ENCODE measurements around the gene LYSMD4. TPM values are rescaled to one million over a fixed set of nuclear protein-coding genes. Genes with fewer than 3 reads are reported as not detected.

The LYSMD4 gene
- total and polyA plus RNA-seq, 10 of the 15 experiments (the other 5 are each of a cell fraction or from before 2014, with no cell fraction given) = 1.8 to 5.8 (median 3.9) TPM

GRCh38 chr15:99735868-99736267 is 2.6 kb upstream of the LYSMD4 start:
- 95% methylated on average over 4 of the region's 4 CpGs for WGBS (ENCODE audit: insufficient coverage, insufficient replicate concordance, low lambda C conversion rate, missing lambda C conversion rate)
- intact Hi-C loops (cut with micrococcal nuclease; ENCODE audit: unreplicated experiment) (no loop called here), in situ Hi-C loops (cut with MboI) (loop anchor here (25.0 kb wide), 1 partner anchor 624 kb away; the partner anchor contains the start of gene SYNM)
- no peak overlapping the region for H3K4me2 ChIP-seq (ENCODE audit: control insufficient read depth, insufficient read depth)
- H4K20me1 ChIP-seq (ENCODE audit: control insufficient read depth, insufficient read depth) = no peaks in the 10 kb centered on the region
- no peaks in the 10 kb centered on the region for H3K36me3 ChIP-seq (ENCODE audit: control insufficient read depth in 2 of 2, insufficient read depth in 2 of 2, low read length in 1 of 2)
- H3K9ac ChIP-seq (ENCODE audit: control insufficient read depth, insufficient read depth, low read length) = no peak overlapping the region
- ChIA-PET CTCF (interaction anchor here (1.2 to 2.3 kb wide), 3 partner anchors 17 to 463 kb away, joined by 5 to 15 read pairs (median 8); no protein-coding TSS in a partner anchor), RAD21 (ENCODE audit: unreplicated experiment) (interaction anchor here (0.9 kb wide), 1 partner anchor 463 kb away, joined by 3 read pairs; no protein-coding TSS in a partner anchor), SMC1A (ENCODE audit: uncharacterized antibody, unreplicated experiment) (interaction anchor here (1.4 kb wide), 1 partner anchor 32 kb away, joined by 3 read pairs; no protein-coding TSS in a partner anchor), POLR2A (no interaction called here)
- H3K4me1 ChIP-seq (ENCODE audit: control insufficient read depth, insufficient read depth, low read length) = no peaks in the 10 kb centered on the region
- H3K27me3 ChIP-seq (replicated peaks in 1 of 2; ENCODE audit: control insufficient read depth in 2 of 2, insufficient read depth in 2 of 2, low read length in 1 of 2) = no peaks in the 10 kb centered on the region
- DNase-seq (ENCODE audit: low read depth, low spot score) = no peak
- no peak overlapping the region for H2AFZ ChIP-seq (ENCODE audit: control insufficient read depth, low read depth, low read length)
- no peaks in the 10 kb centered on the region for H3K9me3 ChIP-seq (replicated peaks; ENCODE audit: control insufficient read depth, insufficient read depth, low read length)
- no TSS peak for BruUV-seq (replicated peaks)
- no peaks in the 10 kb centered on the region for H3K79me2 ChIP-seq (ENCODE audit: control insufficient read depth, insufficient read depth, low read length)
- no peak overlapping the region for H3K27ac ChIP-seq (ENCODE audit: control insufficient read depth, insufficient read depth)
- no peak overlapping the region for H3K4me3 ChIP-seq
- no peak for FAIRE-seq
- no peak for ATAC-seq
- TF ChIP-seq ESRRA (IDR thresholded peaks at IDR 0.05; ENCODE audit: low read length) (no peak), SMARCA5 (IDR thresholded peaks at IDR 0.05) (no peak), USF1 (IDR thresholded peaks at IDR 0.05; ENCODE audit: borderline replicate concordance, extremely low read length, insufficient read depth, low read depth, low read length) (no peak), IRF5 (IDR thresholded peaks at IDR 0.05; ENCODE audit: borderline replicate concordance) (no peak), BCL3 (IDR thresholded peaks at IDR 0.05; ENCODE audit: borderline replicate concordance, insufficient read depth, low read depth, low read length, poor library complexity, severe bottlenecking) (no peak), BRCA1 (IDR thresholded peaks at IDR 0.05; ENCODE audit: low read depth, low read length) (no peak), ZBTB40 (IDR thresholded peaks at IDR 0.05; ENCODE audit: borderline replicate concordance) (no peak), NR2F1 (conservative IDR thresholded peaks at IDR 0.05) (no peak), ZBTB11 (CRISPR knock-in tag; IDR thresholded peaks at IDR 0.05) (no peak), SMC3 (IDR thresholded peaks at IDR 0.05; ENCODE audit: borderline replicate concordance, low read length) (no peak)
